Neural crest cell (in vitro differentiated cells): ENCODE results near the gene ROPN1L. TPM values are rescaled to one million over a fixed set of nuclear protein-coding genes. Genes with fewer than 3 reads are reported as not detected.

Experiments
- DNase-seq: peaks from one replicate; pipeline ENCODE4 v3.0.0; 2021; ENCODE audit warnings: low read depth, mixed read lengths, low spot score
- H3K27ac Mint-ChIP-seq: one replicate; pipeline ENCODE4 v1.8.0; 2021; ENCODE audit warnings: mild to moderate bottlenecking, mixed read lengths; ENCODE audit not compliant: unreplicated experiment
- H3K27me3 Mint-ChIP-seq: 2 replicates; pipeline ENCODE4 v1.8.0; 2021; ENCODE audit warnings: low read depth, mild to moderate bottlenecking, mixed read lengths
- H3K36me3 Mint-ChIP-seq: 2 replicates; pipeline ENCODE4 v1.8.0; 2021; ENCODE audit warnings: low read depth, mild to moderate bottlenecking, mixed read lengths
- H3K4me1 Mint-ChIP-seq: 2 replicates; pipeline ENCODE4 v1.8.0; 2021; ENCODE audit warnings: mixed read lengths
- H3K4me3 Mint-ChIP-seq: one replicate; pipeline ENCODE4 v1.8.0; 2021; ENCODE audit warnings: mild to moderate bottlenecking, mixed read lengths
- H3K9me3 Mint-ChIP-seq: 2 replicates; pipeline ENCODE4 v1.8.0; 2021; ENCODE audit warnings: mixed read lengths
- CTCF ChIP-seq: fragments of 200-600 bp; sonication (generic); conservative IDR thresholded peaks from 2 replicates; pipeline ENCODE4 v1.5.0; 2021; ENCODE audit warnings: antibody characterized with exemption, mild to moderate bottlenecking
- total RNA-seq: library from RNA; stranded (reverse); gene quantifications from 2 replicates; pipeline ENCODE4 v1.2.1, GENCODE V29; 2021

ROPN1L gene
- total RNA-seq, 1 donor from 2014 or later = 0.68 TPM

- H3K36me3 Mint-ChIP-seq = no peaks in the 10 kb centered on the region
- H3K4me3 Mint-ChIP-seq = no peak overlapping the region
- no peak overlapping the region for H3K27ac Mint-ChIP-seq
- peaks cover 6% of the 10 kb centered on the region for H3K4me1 Mint-ChIP-seq
- no peak for DNase-seq
- H3K27me3 Mint-ChIP-seq = peaks cover 14% of the 10 kb centered on the region
- no peaks in the 10 kb centered on the region for H3K9me3 Mint-ChIP-seq
- no peak for TF ChIP-seq CTCF
Observed at GRCh38 chr5:10446490-10446889, 4.8 kb downstream of the ROPN1L start.

- Mint-ChIP-seq H3K36me3 (no peaks in the 10 kb centered on the region), H3K4me1 (peaks cover 5% of the 10 kb centered on the region), H3K9me3 (no peaks in the 10 kb centered on the region), H3K27ac (no peak overlapping the region), H3K4me3 (no peak overlapping the region), H3K27me3 (peaks cover 13% of the 10 kb centered on the region)
- DNase-seq = no peak
- no peak for TF ChIP-seq CTCF
Observed at GRCh38 chr5:10447041-10447440, 5.4 kb downstream of the ROPN1L start.

- Mint-ChIP-seq H3K4me3 (no peak overlapping the region), H3K27ac (no peak overlapping the region), H3K27me3 (peaks cover under 1% of the 10 kb centered on the region), H3K36me3 (no peaks in the 10 kb centered on the region), H3K9me3 (no peaks in the 10 kb centered on the region), H3K4me1 (no peaks in the 10 kb centered on the region)
- no peak for DNase-seq
- TF ChIP-seq CTCF = no peak
Observed at GRCh38 chr5:10448754-10449360, 7.2 kb downstream of the ROPN1L start.

- Mint-ChIP-seq H3K36me3 (no peaks in the 10 kb centered on the region), H3K27ac (no peak overlapping the region), H3K4me3 (no peak overlapping the region), H3K9me3 (no peaks in the 10 kb centered on the region), H3K27me3 (peaks cover 6% of the 10 kb centered on the region), H3K4me1 (peaks cover 12% of the 10 kb centered on the region)
- DNase-seq = no peak
- TF ChIP-seq CTCF = no peak
Observed at GRCh38 chr5:10451137-10451824, 9.6 kb downstream of the ROPN1L start.

GRCh38 chr5:10452768-10453331 lies 11.2 kb downstream of the ROPN1L start:
- H3K4me3 Mint-ChIP-seq = no peak overlapping the region
- H3K27ac Mint-ChIP-seq = no peak overlapping the region
- H3K27me3 Mint-ChIP-seq = peaks cover 6% of the 10 kb centered on the region
- TF ChIP-seq CTCF = peak; percentile 89
- no peaks in the 10 kb centered on the region for H3K36me3 Mint-ChIP-seq
- no peak for DNase-seq
- H3K9me3 Mint-ChIP-seq = no peaks in the 10 kb centered on the region
- H3K4me1 Mint-ChIP-seq = peaks cover 12% of the 10 kb centered on the region
